ENCODE data around the gene METAP1.

METAP1 gene

DNA sequence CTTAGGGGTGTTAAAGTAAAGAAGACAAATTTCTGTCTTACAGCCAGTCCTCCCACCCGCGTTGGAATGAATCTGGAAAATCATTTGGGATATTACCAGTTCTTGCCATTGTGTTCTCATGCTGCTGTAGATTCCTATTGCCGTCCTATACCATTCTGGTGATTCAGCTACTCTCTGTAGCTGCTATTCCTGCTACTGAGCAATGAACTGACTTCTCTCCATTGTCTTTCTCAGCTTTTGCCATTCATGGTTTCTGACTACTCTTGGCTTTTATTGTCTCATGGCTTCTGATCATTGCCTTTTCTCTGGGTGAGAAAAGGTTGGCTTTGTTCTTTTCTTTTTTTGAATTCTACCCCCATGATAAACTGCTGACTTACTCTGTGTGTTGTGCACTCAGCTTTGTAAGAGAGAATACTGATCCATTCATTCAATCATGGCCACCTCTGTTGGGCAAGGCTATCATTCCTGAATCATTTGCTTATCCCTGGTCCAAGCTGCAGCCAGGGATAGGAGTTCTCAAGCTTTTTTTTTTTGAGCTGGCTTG, 27.7 kb upstream of the METAP1 start:
- Histone ChIP-seq H3K4me3 (replicated peaks; ENCODE audit: insufficient read depth, low read length) (no peak overlapping the region), H3K27ac (replicated peaks) (no peak overlapping the region), H3K27me3 (ENCODE audit: insufficient read depth, poor library complexity, severe bottlenecking) (no peaks in the 10 kb centered on the region)
- TF ChIP-seq SPI1 (IDR thresholded peaks at IDR 0.05; ENCODE audit: borderline replicate concordance, low read depth) (no peak), POLR2AphosphoS5 (IDR thresholded peaks at IDR 0.05; ENCODE audit: low read depth) (no peak), GABPA (IDR thresholded peaks at IDR 0.05; ENCODE audit: low read depth) (no peak)
- TF ChIP-seq, protein P1, sequence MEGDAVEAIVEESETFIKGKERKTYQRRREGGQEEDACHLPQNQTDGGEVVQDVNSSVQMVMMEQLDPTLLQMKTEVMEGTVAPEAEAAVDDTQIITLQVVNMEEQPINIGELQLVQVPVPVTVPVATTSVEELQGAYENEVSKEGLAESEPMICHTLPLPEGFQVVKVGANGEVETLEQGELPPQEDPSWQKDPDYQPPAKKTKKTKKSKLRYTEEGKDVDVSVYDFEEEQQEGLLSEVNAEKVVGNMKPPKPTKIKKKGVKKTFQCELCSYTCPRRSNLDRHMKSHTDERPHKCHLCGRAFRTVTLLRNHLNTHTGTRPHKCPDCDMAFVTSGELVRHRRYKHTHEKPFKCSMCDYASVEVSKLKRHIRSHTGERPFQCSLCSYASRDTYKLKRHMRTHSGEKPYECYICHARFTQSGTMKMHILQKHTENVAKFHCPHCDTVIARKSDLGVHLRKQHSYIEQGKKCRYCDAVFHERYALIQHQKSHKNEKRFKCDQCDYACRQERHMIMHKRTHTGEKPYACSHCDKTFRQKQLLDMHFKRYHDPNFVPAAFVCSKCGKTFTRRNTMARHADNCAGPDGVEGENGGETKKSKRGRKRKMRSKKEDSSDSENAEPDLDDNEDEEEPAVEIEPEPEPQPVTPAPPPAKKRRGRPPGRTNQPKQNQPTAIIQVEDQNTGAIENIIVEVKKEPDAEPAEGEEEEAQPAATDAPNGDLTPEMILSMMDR (IDR thresholded peaks at IDR 0.05; ENCODE audit: insufficient read depth, low read length) = no peak
- TF ChIP-seq, protein P2, sequence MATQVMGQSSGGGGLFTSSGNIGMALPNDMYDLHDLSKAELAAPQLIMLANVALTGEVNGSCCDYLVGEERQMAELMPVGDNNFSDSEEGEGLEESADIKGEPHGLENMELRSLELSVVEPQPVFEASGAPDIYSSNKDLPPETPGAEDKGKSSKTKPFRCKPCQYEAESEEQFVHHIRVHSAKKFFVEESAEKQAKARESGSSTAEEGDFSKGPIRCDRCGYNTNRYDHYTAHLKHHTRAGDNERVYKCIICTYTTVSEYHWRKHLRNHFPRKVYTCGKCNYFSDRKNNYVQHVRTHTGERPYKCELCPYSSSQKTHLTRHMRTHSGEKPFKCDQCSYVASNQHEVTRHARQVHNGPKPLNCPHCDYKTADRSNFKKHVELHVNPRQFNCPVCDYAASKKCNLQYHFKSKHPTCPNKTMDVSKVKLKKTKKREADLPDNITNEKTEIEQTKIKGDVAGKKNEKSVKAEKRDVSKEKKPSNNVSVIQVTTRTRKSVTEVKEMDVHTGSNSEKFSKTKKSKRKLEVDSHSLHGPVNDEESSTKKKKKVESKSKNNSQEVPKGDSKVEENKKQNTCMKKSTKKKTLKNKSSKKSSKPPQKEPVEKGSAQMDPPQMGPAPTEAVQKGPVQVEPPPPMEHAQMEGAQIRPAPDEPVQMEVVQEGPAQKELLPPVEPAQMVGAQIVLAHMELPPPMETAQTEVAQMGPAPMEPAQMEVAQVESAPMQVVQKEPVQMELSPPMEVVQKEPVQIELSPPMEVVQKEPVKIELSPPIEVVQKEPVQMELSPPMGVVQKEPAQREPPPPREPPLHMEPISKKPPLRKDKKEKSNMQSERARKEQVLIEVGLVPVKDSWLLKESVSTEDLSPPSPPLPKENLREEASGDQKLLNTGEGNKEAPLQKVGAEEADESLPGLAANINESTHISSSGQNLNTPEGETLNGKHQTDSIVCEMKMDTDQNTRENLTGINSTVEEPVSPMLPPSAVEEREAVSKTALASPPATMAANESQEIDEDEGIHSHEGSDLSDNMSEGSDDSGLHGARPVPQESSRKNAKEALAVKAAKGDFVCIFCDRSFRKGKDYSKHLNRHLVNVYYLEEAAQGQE (IDR thresholded peaks at IDR 0.05; ENCODE audit: insufficient replicate concordance, low read depth) = no peak
- DNase-seq (ENCODE audit: low read depth in 1 of 2, low spot score in 1 of 2) = no peak

- TF ChIP-seq GABPA (IDR thresholded peaks at IDR 0.05; ENCODE audit: low read depth) (no peak), SPI1 (IDR thresholded peaks at IDR 0.05; ENCODE audit: borderline replicate concordance, low read depth) (peak; percentile 52)
- TF ChIP-seq, protein P2 (IDR thresholded peaks at IDR 0.05; ENCODE audit: insufficient replicate concordance, low read depth) = no peak
- H3K27ac ChIP-seq (replicated peaks) = no peak overlapping the region
- no peaks in the 10 kb centered on the region for H3K27me3 ChIP-seq (ENCODE audit: insufficient read depth, poor library complexity, severe bottlenecking)
- H3K4me3 ChIP-seq (replicated peaks; ENCODE audit: insufficient read depth, low read length) = no peak overlapping the region
- no peak for DNase-seq (ENCODE audit: low read depth in 1 of 2, low spot score in 1 of 2)
Measured at GRCh38 chr4:98969878-98970785, 25.4 kb upstream of the METAP1 start.

DNA sequence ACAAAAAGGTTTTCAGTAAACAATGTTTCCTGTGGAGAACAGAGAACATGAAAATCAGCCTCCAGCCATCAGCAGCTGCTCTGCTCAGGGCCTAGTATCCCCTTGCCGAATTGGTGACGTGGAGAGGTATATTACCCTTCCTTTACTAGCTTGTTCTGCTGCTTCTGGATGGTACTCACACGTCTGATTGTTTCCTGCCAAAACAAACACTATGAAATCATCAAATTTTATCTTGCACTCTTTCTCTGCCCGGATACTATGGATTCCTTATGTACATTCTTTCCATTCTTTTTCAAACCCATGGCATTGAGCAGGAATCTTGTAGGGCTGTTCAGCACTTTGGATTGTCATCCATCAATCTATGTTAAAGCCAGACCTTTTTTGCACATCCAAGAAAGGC, 18.8 kb upstream of the METAP1 start:
- no peak overlapping the region for H3K27ac ChIP-seq (replicated peaks)
- TF ChIP-seq GABPA (IDR thresholded peaks at IDR 0.05; ENCODE audit: low read depth) (no peak), SPI1 (IDR thresholded peaks at IDR 0.05; ENCODE audit: borderline replicate concordance, low read depth) (no peak), POLR2AphosphoS5 (IDR thresholded peaks at IDR 0.05; ENCODE audit: low read depth) (no peak)
- TF ChIP-seq, protein P2 (IDR thresholded peaks at IDR 0.05; ENCODE audit: insufficient replicate concordance, low read depth) = no peak
- TF ChIP-seq, protein P1 (IDR thresholded peaks at IDR 0.05; ENCODE audit: insufficient read depth, low read length) = no peak
- no peaks in the 10 kb centered on the region for H3K27me3 ChIP-seq (ENCODE audit: insufficient read depth, poor library complexity, severe bottlenecking)
- DNase-seq (ENCODE audit: low read depth in 1 of 2, low spot score in 1 of 2) = no peak
- no peak overlapping the region for H3K4me3 ChIP-seq (replicated peaks; ENCODE audit: insufficient read depth, low read length)
